HCT116 (cell line): ENCODE results near the gene HSP90AB1. TPM values are rescaled to one million over a fixed set of nuclear protein-coding genes. Genes with fewer than 3 reads are reported as not detected.

Experiments used
- ATAC-seq: fragments of 200-7000 bp; cut with Tn5 transposase; 2 replicates; pipeline ENCODE4 v1.9.1; 2020; ENCODE audit warnings: mild to moderate bottlenecking, moderate library complexity
- BruUV-seq: library from RNA; stranded (reverse); fragments of 400-500 nt; replicated peaks from 2 replicates; lab custom pipeline; 2021; lab: Mats Ljungman, UMichigan
- CTCF ChIA-PET: fragments of 300-600 bp; sonication (Branson Sonifier 250); formaldehyde crosslinking; loops from one replicate; lab custom pipeline; 2021; ENCODE audit warnings: antibody characterized with exemption; lab: Charles Lee
- POLR2A ChIA-PET: fragments of 300-600, 350-600 bp; sonication (Branson Sonifier 250); formaldehyde crosslinking; loops from one replicate; lab custom pipeline; 2021; ENCODE audit warnings: antibody characterized with exemption; lab: Charles Lee
- RAD21 ChIA-PET, 2 experiments: fragments of 300-600 bp; sonication (Branson Sonifier 250); formaldehyde crosslinking; loops; one replicate each; lab custom pipeline; 2023; ENCODE audit warnings: low total read pairs in 2 of 2; ENCODE audit not compliant: uncharacterized antibody in 2 of 2, unreplicated experiment in 2 of 2, low non-redundant PET in 1 of 2; lab: Charles Lee
- DNase-seq: peaks from one replicate; pipeline ENCODE4 v3.0.0-alpha.2; 2010; ENCODE audit warnings: low read depth, low spot score
- H2AFZ ChIP-seq: fragments of 200-600 bp; shearing (Covaris generic), sonication (generic); 2 replicates; pipeline ENCODE4 v1.6.1; 2017; ENCODE audit warnings: low read depth, mixed run types, mixed read lengths, antibody characterized with exemption, low read length; ENCODE audit not compliant: poor library complexity, severe bottlenecking
- H3K27ac ChIP-seq: 2 replicates; pipeline ENCODE4 v1.5.1; 2012; ENCODE audit warnings: low read depth, low read length
- H3K27me3 ChIP-seq: fragments of 200-600 bp; sonication (generic); 2 replicates; pipeline ENCODE4 v1.6.1; 2016; ENCODE audit warnings: mixed run types, low read length, mixed read lengths; ENCODE audit not compliant: insufficient read depth
- H3K36me3 ChIP-seq, 2 experiments: fragments of 200-500 bp in 1 of 2; fragments of 200-600 bp in 1 of 2; sonication (Bioruptor generic) in 1 of 2; sonication (generic) in 1 of 2; 2 replicates each; pipeline versions ENCODE4 v1.5.1 to v1.6.1; 2014 to 2016; ENCODE audit warnings: low read length in 2 of 2, inconsistent platforms in 1 of 2, mixed read lengths in 1 of 2, mixed run types in 1 of 2; ENCODE audit not compliant: insufficient read depth in 2 of 2, control insufficient read depth in 1 of 2
- H3K4me1 ChIP-seq, 2 experiments: fragments of 200-600 bp in 1 of 2; sonication (generic) in 1 of 2; 2 replicates each; pipeline versions ENCODE4 v1.5.1 to v1.6.1; 2012 to 2017; ENCODE audit warnings: low read length in 2 of 2, inconsistent platforms in 1 of 2, mild to moderate bottlenecking in 1 of 2, mixed read lengths in 1 of 2, mixed run types in 1 of 2, moderate library complexity in 1 of 2; ENCODE audit not compliant: insufficient read depth in 2 of 2, control insufficient read depth in 1 of 2
- H3K4me2 ChIP-seq: fragments of 200-600 bp; sonication (generic); 2 replicates; pipeline ENCODE4 v1.6.1; 2017; ENCODE audit warnings: mixed run types, low read length, mixed read lengths
- H3K4me3 ChIP-seq, 2 experiments: fragments of 200-600 bp in 1 of 2; sonication (generic) in 1 of 2; replicated peaks in 1 of 2; 2 replicates each; pipeline ENCODE4 v1.5.1; 2011 to 2016; ENCODE audit warnings: low read length in 2 of 2, control low read depth in 1 of 2, low read depth in 1 of 2, mild to moderate bottlenecking in 1 of 2, mixed read lengths in 1 of 2, mixed run types in 1 of 2
- H3K79me2 ChIP-seq: fragments of 200-600 bp; sonication (generic); 2 replicates; pipeline ENCODE4 v1.6.1; 2017; ENCODE audit warnings: mild to moderate bottlenecking, mixed run types, low read length, moderate library complexity, mixed read lengths; ENCODE audit not compliant: insufficient read depth
- H3K9ac ChIP-seq: fragments of 200-600 bp; sonication (generic); 2 replicates; pipeline ENCODE4 v1.6.1; 2016; ENCODE audit warnings: low read length, mixed read lengths
- H3K9me2 ChIP-seq: fragments of 200-600 bp; sonication (generic), shearing (Covaris generic); 2 replicates; pipeline ENCODE4 v1.6.1; 2017; ENCODE audit warnings: mixed run types, mild to moderate bottlenecking, moderate library complexity; ENCODE audit not compliant: insufficient read depth
- H3K9me3 ChIP-seq, 2 experiments: fragments of 200-500 bp in 1 of 2; fragments of 200-600 bp in 1 of 2; sonication (Bioruptor generic) in 1 of 2; sonication (generic) in 1 of 2; 2 replicates each; pipeline ENCODE4 v1.6.1; 2014 to 2017; ENCODE audit warnings: low read length in 2 of 2, mixed read lengths in 2 of 2, inconsistent platforms in 1 of 2, low read depth in 1 of 2, mild to moderate bottlenecking in 1 of 2, mixed run types in 1 of 2, moderate library complexity in 1 of 2; ENCODE audit not compliant: control insufficient read depth in 1 of 2, insufficient read depth in 1 of 2
- H4K20me1 ChIP-seq: fragments of 200-600 bp; sonication (generic), shearing (Covaris generic); 2 replicates; pipeline ENCODE4 v1.6.1; 2017; ENCODE audit warnings: mixed run types, mild to moderate bottlenecking, moderate library complexity; ENCODE audit not compliant: insufficient read depth
- ATF3 ChIP-seq: IDR thresholded peaks from 2 replicates; pipeline ENCODE4 v1.6.1; 2012
- CBX3 ChIP-seq: IDR thresholded peaks from 2 replicates; pipeline ENCODE4 v1.6.1; 2012; ENCODE audit warnings: low read depth
- CEBPB ChIP-seq: IDR thresholded peaks from 2 replicates; pipeline ENCODE4 v1.6.1; 2012; ENCODE audit warnings: low read depth
- CTCF ChIP-seq, 3 experiments: fragments of 200-600 bp in 1 of 3; sonication (generic) in 1 of 3; IDR thresholded peaks in 2 of 3; conservative IDR thresholded peaks in 1 of 3; 2 replicates each; pipeline ENCODE4 v1.5.1; 2012 to 2017; ENCODE audit warnings: low read depth in 2 of 3, low read length in 2 of 3, antibody characterized with exemption in 1 of 3, borderline replicate concordance in 1 of 3, control low read depth in 1 of 3, mild to moderate bottlenecking in 1 of 3, mixed read lengths in 1 of 3, mixed run types in 1 of 3, moderate library complexity in 1 of 3; ENCODE audit not compliant: insufficient read depth in 1 of 3
- EGR1 ChIP-seq: IDR thresholded peaks from 2 replicates; pipeline ENCODE4 v1.6.1; 2012; ENCODE audit warnings: low read depth
- EZH2 ChIP-seq: fragments of 200-600 bp; sonication (generic); IDR thresholded peaks from 2 replicates; pipeline ENCODE4 v1.6.1; 2017; ENCODE audit warnings: antibody characterized with exemption, mixed run types
- EZH2phosphoT487 ChIP-seq: fragments of 200-600 bp; IDR thresholded peaks from 2 replicates; pipeline ENCODE4 v1.6.1; 2018; ENCODE audit warnings: antibody characterized with exemption, borderline replicate concordance
- JUND ChIP-seq: IDR thresholded peaks from 2 replicates; pipeline ENCODE4 v1.6.1; 2012
- MAX ChIP-seq: IDR thresholded peaks from 2 replicates; pipeline ENCODE4 v1.6.1; 2012
- POLR2A ChIP-seq: IDR thresholded peaks from 2 replicates; pipeline ENCODE4 v1.7.0; 2011; ENCODE audit warnings: borderline replicate concordance; ENCODE audit not compliant: insufficient read depth, insufficient read length; ENCODE audit errors: extremely low read depth
- REST ChIP-seq: IDR thresholded peaks from 2 replicates; pipeline ENCODE4 v1.6.1; 2012; ENCODE audit warnings: low read depth
- SIN3A ChIP-seq: IDR thresholded peaks from 2 replicates; pipeline ENCODE4 v1.6.1; 2012; ENCODE audit warnings: low read depth
- SRF ChIP-seq: IDR thresholded peaks from 2 replicates; pipeline ENCODE4 v1.6.1; 2012; ENCODE audit warnings: low read depth
- YY1 ChIP-seq: IDR thresholded peaks from 2 replicates; pipeline ENCODE4 v1.6.1; 2011; ENCODE audit warnings: low read length, low read depth, moderate library complexity, mild to moderate bottlenecking; ENCODE audit not compliant: insufficient replicate concordance; ENCODE audit errors: extremely low read depth
- ZBTB33 ChIP-seq: IDR thresholded peaks from 2 replicates; pipeline ENCODE4 v1.6.1; 2011; ENCODE audit warnings: mild to moderate bottlenecking, low read length, moderate library complexity; ENCODE audit not compliant: insufficient replicate concordance; ENCODE audit errors: extremely low read depth
- ZFX ChIP-seq: fragments of 450-650 bp; IDR thresholded peaks from 2 replicates; pipeline ENCODE4 v1.6.1; 2017
- intact Hi-C: fragments of 100-400 bp; cut with micrococcal nuclease; formaldehyde crosslinking; loops from 2 replicates; pipeline ENCODE4 v1.10.0; 2022
- total RNA-seq: library from RNA; stranded (reverse); gene quantifications from one replicate; pipeline ENCODE4 v1.2.1, GENCODE V29; 2021; ENCODE audit not compliant: unreplicated experiment

HSP90AB1 gene
- total RNA-seq, 1 experiment from 2014 or later: 2,554 TPM

GRCh38 chr6:44294832-44295791 is 48.2 kb downstream of the HSP90AB1 start:
- H3K4me3 ChIP-seq: no peak overlapping the region
- ChIA-PET RAD21 (interaction anchor here in 1 of 2 experiments (1.2 kb wide), 1 partner anchor 27 kb away, joined by 3 read pairs; no protein-coding TSS in a partner anchor), CTCF (interaction anchor here (1.0 to 2.9 kb wide), 3 partner anchors 10 to 27 kb away, joined by 3 to 16 read pairs (median 6); partner anchors contain the start of gene AARS2), POLR2A (no interaction called here)
- H3K27me3 ChIP-seq: no peaks in the 10 kb centered on the region; the same call in 1 of the 2 replicates
- peak overlapping the region; percentile 19; the same call in 1 of the 2 replicates for H3K4me2 ChIP-seq
- TF ChIP-seq CEBPB (no peak), SIN3A (no peak), JUND (no peak), EZH2 (no peak), MAX (no peak), EZH2phosphoT487 (no peak), ZFX (no peak), EGR1 (no peak), ZBTB33 (no peak), POLR2A (no peak), YY1 (no peak), SRF (no peak), ATF3 (no peak), CTCF (IDR thresholded peaks at IDR 0.05 in 2 of 3, conservative IDR thresholded peaks at IDR 0.05 in 1 of 3; ENCODE audit: borderline replicate concordance in 1 of 3, insufficient read depth in 1 of 3, low read depth in 2 of 3, low read length in 2 of 3) (no peak), CBX3 (no peak), REST (no peak)
- no peaks in the 10 kb centered on the region for H4K20me1 ChIP-seq
- H2AFZ ChIP-seq: no peak overlapping the region
- H3K27ac ChIP-seq: no peak overlapping the region
- intact Hi-C loops: no loop called here
- H3K79me2 ChIP-seq: no peaks in the 10 kb centered on the region
- H3K36me3 ChIP-seq: no peaks in the 10 kb centered on the region
- H3K9ac ChIP-seq: no peak overlapping the region
- H3K4me1 ChIP-seq: peaks cover 4 to 9% of the 10 kb centered on the region in 2 experiments; a peak in 3 of 4 replicates
- ATAC-seq (peak; percentile 23; the same call in 1 of the 2 replicates), DNase-seq (no peak)
- H3K9me3 ChIP-seq: no peaks in the 10 kb centered on the region
- no TSS peak for BruUV-seq
- no peaks in the 10 kb centered on the region for H3K9me2 ChIP-seq
